Measurements from ENCODE around the gene CNTN3. TPM values are rescaled to one million over a fixed set of nuclear protein-coding genes. Genes with fewer than 3 reads are reported as not detected.
A peak's percentile ranks its signal among the peaks of the same experiment; 100 is the strongest.

The CNTN3 gene
- total and polyA plus RNA-seq, 11 donors, result 0.25 to 4.3 (median 1.9) TPM

DNA sequence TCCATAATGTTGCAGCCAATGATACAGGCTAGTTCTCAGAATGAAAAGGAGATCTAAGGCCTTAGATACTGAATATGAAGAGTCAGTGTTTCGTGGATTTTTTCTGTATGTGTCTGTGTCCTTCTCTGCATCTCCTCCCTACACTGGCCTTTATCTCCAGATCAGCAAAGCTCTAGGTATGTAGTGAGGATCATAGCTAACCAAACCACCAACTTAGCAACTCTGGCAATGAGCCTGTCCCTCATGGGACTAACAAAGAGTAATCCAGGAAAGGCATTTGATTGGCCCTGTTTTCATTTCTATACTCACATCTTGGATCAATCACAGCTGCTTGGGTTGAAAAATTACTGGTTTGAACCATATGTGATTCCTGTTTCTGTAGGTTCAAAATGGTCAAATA is 18.6 kb upstream of the CNTN3 start:
- DNase-seq, result no peak
- Histone ChIP-seq H3K36me3 (no peaks in the 10 kb centered on the region), H3K27ac (no peak overlapping the region), H3K27me3 (no peaks in the 10 kb centered on the region), H3K4me3 (no peak overlapping the region), H3K4me1 (no peaks in the 10 kb centered on the region), H3K9me3 (no peaks in the 10 kb centered on the region)
- intact Hi-C loops (cut with DNase I), result no loop called here
- ATAC-seq, result no peak
- WGBS, 4 donors, result 70 to 81% (median 77%) methylated on average over 1 of the region's 1 CpG
- TF ChIP-seq, protein P1, sequence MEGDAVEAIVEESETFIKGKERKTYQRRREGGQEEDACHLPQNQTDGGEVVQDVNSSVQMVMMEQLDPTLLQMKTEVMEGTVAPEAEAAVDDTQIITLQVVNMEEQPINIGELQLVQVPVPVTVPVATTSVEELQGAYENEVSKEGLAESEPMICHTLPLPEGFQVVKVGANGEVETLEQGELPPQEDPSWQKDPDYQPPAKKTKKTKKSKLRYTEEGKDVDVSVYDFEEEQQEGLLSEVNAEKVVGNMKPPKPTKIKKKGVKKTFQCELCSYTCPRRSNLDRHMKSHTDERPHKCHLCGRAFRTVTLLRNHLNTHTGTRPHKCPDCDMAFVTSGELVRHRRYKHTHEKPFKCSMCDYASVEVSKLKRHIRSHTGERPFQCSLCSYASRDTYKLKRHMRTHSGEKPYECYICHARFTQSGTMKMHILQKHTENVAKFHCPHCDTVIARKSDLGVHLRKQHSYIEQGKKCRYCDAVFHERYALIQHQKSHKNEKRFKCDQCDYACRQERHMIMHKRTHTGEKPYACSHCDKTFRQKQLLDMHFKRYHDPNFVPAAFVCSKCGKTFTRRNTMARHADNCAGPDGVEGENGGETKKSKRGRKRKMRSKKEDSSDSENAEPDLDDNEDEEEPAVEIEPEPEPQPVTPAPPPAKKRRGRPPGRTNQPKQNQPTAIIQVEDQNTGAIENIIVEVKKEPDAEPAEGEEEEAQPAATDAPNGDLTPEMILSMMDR (IDR thresholded peaks at IDR 0.05), result no peak
- TF ChIP-seq POLR2A (IDR thresholded peaks at IDR 0.05), result no peak

GRCh38 chr3:74631351-74632140 is 17.1 kb upstream of the CNTN3 start:
- intact Hi-C loops (cut with DNase I), result no loop called here
- Histone ChIP-seq H3K27ac (no peak overlapping the region), H3K9me3 (no peaks in the 10 kb centered on the region), H3K36me3 (no peaks in the 10 kb centered on the region), H3K4me1 (no peaks in the 10 kb centered on the region), H3K4me3 (no peak overlapping the region), H3K27me3 (no peaks in the 10 kb centered on the region)
- no peak for ATAC-seq
- whole genome bisulfite sequencing, 4 donors, result 74 to 77% (median 76%) methylated on average over 3 of the region's 3 CpGs
- DNase-seq, result no peak
- TF ChIP-seq, protein P1 (IDR thresholded peaks at IDR 0.05), result no peak
- TF ChIP-seq POLR2A (IDR thresholded peaks at IDR 0.05), result no peak

GRCh38 chr3:74630602-74631001 is 16.1 kb upstream of the CNTN3 start:
- intact Hi-C loops (cut with DNase I), result no loop called here
- no peak for TF ChIP-seq POLR2A (IDR thresholded peaks at IDR 0.05)
- TF ChIP-seq, protein P1 (IDR thresholded peaks at IDR 0.05), result peak in 5 of 12 donors; percentile 7 to 33 (median 17)

DNA sequence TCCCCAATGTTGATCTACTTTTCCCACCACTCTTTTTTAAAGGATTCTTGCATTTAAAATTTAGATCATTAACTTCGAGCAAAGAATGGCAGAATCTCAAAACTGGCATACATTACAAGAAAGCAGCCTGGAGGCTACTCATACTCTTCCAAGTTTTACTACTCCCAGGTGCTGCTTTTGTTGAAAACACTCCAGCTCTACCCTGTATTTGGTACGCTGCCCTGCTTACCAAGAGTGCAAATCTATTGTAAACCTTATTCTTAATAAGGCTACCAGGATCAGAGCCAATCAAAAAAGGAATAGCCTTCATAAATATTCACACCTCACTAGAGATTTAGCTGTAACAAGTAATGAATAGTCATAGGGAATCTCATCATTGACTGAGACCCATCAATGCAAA is 11.6 kb upstream of the CNTN3 start:
- no peaks in the 10 kb centered on the region for H3K36me3 ChIP-seq
- intact Hi-C loops (cut with DNase I), result loop anchor here in 1 of 10 donors (10.0 kb wide), 1 partner anchor 361 kb away; no protein-coding TSS in a partner anchor
- 70 to 81% (median 75%) methylated on average over 2 of the region's 2 CpGs for WGBS, 4 donors
- ATAC-seq (no peak), DNase-seq (no peak)
- H3K27me3 ChIP-seq, result no peaks in the 10 kb centered on the region
- H3K27ac ChIP-seq, result no peak overlapping the region
- no peak overlapping the region for H3K4me3 ChIP-seq
- H3K9me3 ChIP-seq, result no peaks in the 10 kb centered on the region
- no peak for TF ChIP-seq POLR2A (IDR thresholded peaks at IDR 0.05)
- TF ChIP-seq, protein P1 (IDR thresholded peaks at IDR 0.05), result no peak
- H3K4me1 ChIP-seq, result no peaks in the 10 kb centered on the region

More at GRCh38 chr3:74630602-74631001, 16.1 kb upstream of the CNTN3 start:
- H3K27me3 ChIP-seq, result no peaks in the 10 kb centered on the region
- ATAC-seq (no peak), DNase-seq (no peak)
- H3K4me3 ChIP-seq, result no peak overlapping the region
- H3K36me3 ChIP-seq, result no peaks in the 10 kb centered on the region
- no peaks in the 10 kb centered on the region for H3K4me1 ChIP-seq
- 54 to 69% (median 63%) methylated on average over 4 of the region's 4 CpGs for WGBS, 4 donors
- H3K9me3 ChIP-seq, result no peaks in the 10 kb centered on the region
- no peak overlapping the region for H3K27ac ChIP-seq
